Endodermal cell (in vitro differentiated cells): ENCODE measurements around the gene NCAM1. TPM values are rescaled to one million over a fixed set of nuclear protein-coding genes. Genes with fewer than 3 reads are reported as not detected.

Source experiments
- DNase-seq: peaks from one replicate; pipeline ENCODE4 v3.0.0-alpha.2; 2017
- H3K27ac ChIP-seq: 2 replicates; pipeline ENCODE4 v1.5.1; 2013; ENCODE audit warnings: mild to moderate bottlenecking, low read depth, low read length, moderate library complexity
- H3K27me3 ChIP-seq: 2 replicates; pipeline ENCODE4 v1.6.1; 2013; ENCODE audit warnings: mild to moderate bottlenecking, low read length, moderate library complexity; ENCODE audit not compliant: insufficient read depth, control insufficient read depth, poor library complexity, severe bottlenecking
- H3K36me3 ChIP-seq: 2 replicates; pipeline ENCODE4 v1.7.0; 2013; ENCODE audit warnings: mild to moderate bottlenecking, low read length, moderate library complexity; ENCODE audit not compliant: control insufficient read depth, insufficient read depth
- H3K4me1 ChIP-seq: one replicate; pipeline ENCODE4 v1.7.0; 2013; ENCODE audit warnings: low read length; ENCODE audit not compliant: control insufficient read depth, insufficient read depth
- H3K4me3 ChIP-seq: 2 replicates; pipeline ENCODE4 v1.5.1; 2013; ENCODE audit warnings: mild to moderate bottlenecking, low read length, moderate library complexity
- H3K9ac ChIP-seq: 2 replicates; pipeline ENCODE4 v1.6.1; 2013; ENCODE audit warnings: mild to moderate bottlenecking, low read length, moderate library complexity; ENCODE audit not compliant: poor library complexity, severe bottlenecking; ENCODE audit errors: extremely low read depth
- H3K9me3 ChIP-seq: 2 replicates; pipeline ENCODE4 v1.6.1; 2013; ENCODE audit warnings: mild to moderate bottlenecking, low read length, moderate library complexity; ENCODE audit not compliant: control insufficient read depth
- H3K27ac Mint-ChIP-seq: 2 replicates; pipeline ENCODE4 v1.8.0; 2020; ENCODE audit warnings: mixed read lengths
- H3K27me3 Mint-ChIP-seq: 2 replicates; pipeline ENCODE4 v1.8.0; 2021; ENCODE audit warnings: mild to moderate bottlenecking, mixed read lengths; ENCODE audit not compliant: insufficient read depth
- H3K36me3 Mint-ChIP-seq: 2 replicates; pipeline ENCODE4 v1.8.0; 2020; ENCODE audit warnings: low read depth, mixed read lengths
- H3K4me1 Mint-ChIP-seq: 2 replicates; pipeline ENCODE4 v1.8.0; 2020; ENCODE audit warnings: mixed read lengths
- H3K4me3 Mint-ChIP-seq: 2 replicates; pipeline ENCODE4 v1.8.0; 2020; ENCODE audit warnings: mild to moderate bottlenecking, moderate library complexity, mixed read lengths
- H3K9me3 Mint-ChIP-seq: 2 replicates; pipeline ENCODE4 v1.8.0; 2020; ENCODE audit warnings: mild to moderate bottlenecking, mixed read lengths
- WGBS, 2 experiments: methylation state at CpG; one replicate each; pipeline versions ENCODE4 v1.1.5 to v1.1.7; 2013; ENCODE audit warnings: missing lambda C conversion rate in 2 of 2, mixed read lengths in 1 of 2; ENCODE audit not compliant: insufficient coverage in 1 of 2, insufficient read length in 1 of 2; 5-methylcytosine and 5-hydroxymethylcytosine counted together
- total RNA-seq, 2 donors: library from RNA; stranded (reverse); fragmentation: NEBNext Ultra II Directional in 1 of 2; extraction: Animal tissue kit (Norgen Biotek cat#: 25700) in 1 of 2; gene quantifications; 2 replicates in 1 of 2; 3 replicates in 1 of 2; pipeline ENCODE4 v1.2.1, GENCODE V29; 2021
- TF ChIP-seq, protein P1 (sequence below): fragments of 200-600 bp; sonication (generic); conservative IDR thresholded peaks from 2 replicates; pipeline ENCODE4 v1.5.0; 2021; ENCODE audit warnings: antibody characterized with exemption, mild to moderate bottlenecking

Gene NCAM1
- total RNA-seq, 2 donors from 2014 or later: 1.6 to 2.9 TPM

DNA sequence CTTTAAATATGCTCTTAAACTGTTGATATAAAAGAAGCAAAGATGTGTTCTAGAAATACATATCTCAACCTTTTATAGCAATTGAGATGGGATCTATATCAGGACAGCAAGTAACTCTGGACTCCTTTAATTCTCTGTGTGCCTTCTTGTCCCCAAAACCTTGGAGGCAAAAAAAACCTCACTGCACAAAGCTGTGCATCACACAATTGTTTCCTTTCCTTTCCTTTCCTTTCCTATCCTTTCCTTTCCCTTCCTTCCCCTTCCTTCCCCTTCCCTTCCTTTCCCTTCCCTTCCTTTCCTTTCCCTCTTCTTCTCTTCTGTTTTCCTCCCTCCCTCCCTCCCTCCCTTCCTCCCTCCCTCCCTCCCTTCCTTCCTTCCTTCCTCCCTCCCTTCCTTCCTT, 343.7 kb downstream of the NCAM1 start:
- H3K36me3 Mint-ChIP-seq: no peaks in the 10 kb centered on the region
- H3K9me3 Mint-ChIP-seq: no peaks in the 10 kb centered on the region
- Histone ChIP-seq H3K9ac (no peak overlapping the region), H3K4me3 (no peak overlapping the region), H3K4me1 (no peaks in the 10 kb centered on the region), H3K9me3 (peaks cover 5% of the 10 kb centered on the region), H3K27ac (no peak overlapping the region), H3K27me3 (peaks cover 18% of the 10 kb centered on the region), H3K36me3 (no peaks in the 10 kb centered on the region)
- H3K4me1 Mint-ChIP-seq: no peaks in the 10 kb centered on the region
- H3K27me3 Mint-ChIP-seq: peaks cover 32% of the 10 kb centered on the region
- DNase-seq: no peak
- TF ChIP-seq, protein P1, sequence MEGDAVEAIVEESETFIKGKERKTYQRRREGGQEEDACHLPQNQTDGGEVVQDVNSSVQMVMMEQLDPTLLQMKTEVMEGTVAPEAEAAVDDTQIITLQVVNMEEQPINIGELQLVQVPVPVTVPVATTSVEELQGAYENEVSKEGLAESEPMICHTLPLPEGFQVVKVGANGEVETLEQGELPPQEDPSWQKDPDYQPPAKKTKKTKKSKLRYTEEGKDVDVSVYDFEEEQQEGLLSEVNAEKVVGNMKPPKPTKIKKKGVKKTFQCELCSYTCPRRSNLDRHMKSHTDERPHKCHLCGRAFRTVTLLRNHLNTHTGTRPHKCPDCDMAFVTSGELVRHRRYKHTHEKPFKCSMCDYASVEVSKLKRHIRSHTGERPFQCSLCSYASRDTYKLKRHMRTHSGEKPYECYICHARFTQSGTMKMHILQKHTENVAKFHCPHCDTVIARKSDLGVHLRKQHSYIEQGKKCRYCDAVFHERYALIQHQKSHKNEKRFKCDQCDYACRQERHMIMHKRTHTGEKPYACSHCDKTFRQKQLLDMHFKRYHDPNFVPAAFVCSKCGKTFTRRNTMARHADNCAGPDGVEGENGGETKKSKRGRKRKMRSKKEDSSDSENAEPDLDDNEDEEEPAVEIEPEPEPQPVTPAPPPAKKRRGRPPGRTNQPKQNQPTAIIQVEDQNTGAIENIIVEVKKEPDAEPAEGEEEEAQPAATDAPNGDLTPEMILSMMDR: no peak
- no peak overlapping the region for H3K27ac Mint-ChIP-seq
- H3K4me3 Mint-ChIP-seq: no peak overlapping the region

DNA sequence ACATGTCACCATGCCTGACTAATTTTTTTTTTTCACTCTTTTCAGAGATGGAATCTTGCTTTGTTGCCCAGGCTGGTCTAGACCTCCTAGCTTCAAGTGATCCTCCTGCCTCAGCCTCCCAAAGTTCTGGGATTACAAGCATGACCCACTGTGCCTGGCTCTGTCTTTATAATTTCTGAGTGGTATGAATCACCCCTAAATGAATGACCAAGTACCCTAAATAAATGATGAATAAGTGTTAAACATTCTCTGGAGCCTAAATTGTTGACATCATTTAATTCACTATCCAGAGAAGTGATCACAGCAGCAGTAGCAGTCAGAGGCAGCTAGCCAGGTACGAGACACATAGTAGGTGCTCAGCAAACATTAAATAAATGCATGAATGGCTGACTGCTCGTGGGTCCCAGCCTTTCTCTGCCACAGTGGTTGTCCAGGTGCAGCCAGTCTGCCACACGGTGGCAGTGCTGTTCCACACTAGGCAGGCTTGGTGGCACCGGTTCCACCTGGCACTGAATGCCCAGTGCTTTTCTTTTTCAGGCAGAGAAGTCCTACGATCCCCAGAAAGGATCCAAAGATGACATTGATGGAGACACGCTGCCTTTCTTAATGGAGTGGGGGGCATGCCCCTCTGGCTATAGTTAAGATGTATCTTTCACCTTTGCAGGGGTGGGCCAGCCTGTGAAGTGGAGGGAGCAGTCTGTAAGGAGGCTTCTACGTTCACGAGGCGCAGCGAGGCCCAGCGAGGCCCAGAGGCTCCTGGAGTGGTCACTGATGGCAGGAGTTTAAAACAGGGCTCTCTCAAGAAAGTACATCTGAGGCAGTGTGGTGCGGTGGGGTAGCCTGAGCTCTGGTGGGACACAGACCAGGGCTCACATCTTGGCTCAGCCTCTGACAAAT, 344.5 kb downstream of the NCAM1 start:
- H3K27me3 ChIP-seq: peaks cover 18% of the 10 kb centered on the region

DNA sequence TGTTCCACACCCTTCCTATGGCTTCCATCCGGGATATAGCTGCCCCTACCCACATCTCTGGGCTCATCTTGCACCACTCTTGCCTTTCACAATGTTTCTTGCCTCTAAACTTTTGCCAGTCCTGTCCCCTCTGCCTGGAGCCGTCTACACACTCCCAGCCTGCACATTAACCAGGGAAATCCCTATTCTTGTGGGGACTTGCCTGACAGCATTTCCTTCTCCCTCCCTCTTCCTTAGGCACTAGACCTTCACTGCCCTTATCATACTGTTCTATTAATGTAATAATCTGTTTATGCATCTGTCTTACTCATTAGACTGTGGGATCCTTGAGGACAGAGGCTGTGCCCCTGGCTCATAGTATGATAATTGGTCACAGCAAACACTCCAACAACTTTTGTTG, 347.4 kb downstream of the NCAM1 start:
- H3K4me3 Mint-ChIP-seq: no peak overlapping the region
- Histone ChIP-seq H3K36me3 (no peaks in the 10 kb centered on the region), H3K4me1 (no peaks in the 10 kb centered on the region), H3K4me3 (no peak overlapping the region), H3K27me3 (peaks cover 25% of the 10 kb centered on the region), H3K9ac (no peak overlapping the region), H3K27ac (no peak overlapping the region), H3K9me3 (no peaks in the 10 kb centered on the region)
- no peaks in the 10 kb centered on the region for H3K4me1 Mint-ChIP-seq
- WGBS, 2 experiments: 68 to 73% methylated on average over 2 of the region's 2 CpGs
- no peak for DNase-seq
- TF ChIP-seq, protein P1: no peak
- no peak overlapping the region for H3K27ac Mint-ChIP-seq
- peaks cover 30% of the 10 kb centered on the region for H3K27me3 Mint-ChIP-seq
- H3K36me3 Mint-ChIP-seq: no peaks in the 10 kb centered on the region
- no peaks in the 10 kb centered on the region for H3K9me3 Mint-ChIP-seq

More for the DNA sequence above, 344.5 kb downstream of the NCAM1 start:
- WGBS, 2 experiments: 52 to 64% methylated on average over 8 to 12 of the region's 12 CpGs
- Mint-ChIP-seq H3K4me3 (no peak overlapping the region), H3K4me1 (no peaks in the 10 kb centered on the region), H3K27me3 (peaks cover 26% of the 10 kb centered on the region), H3K36me3 (no peaks in the 10 kb centered on the region), H3K27ac (no peak overlapping the region), H3K9me3 (no peaks in the 10 kb centered on the region)
- TF ChIP-seq, protein P1: peak; percentile 96
- DNase-seq: peak; percentile 93
- H3K9me3 ChIP-seq: no peaks in the 10 kb centered on the region
- H3K36me3 ChIP-seq: no peaks in the 10 kb centered on the region
- no peak overlapping the region for H3K9ac ChIP-seq
- no peak overlapping the region for H3K4me3 ChIP-seq
- H3K4me1 ChIP-seq: no peaks in the 10 kb centered on the region
- H3K27ac ChIP-seq: no peak overlapping the region
